ENCODE data around the gene TAAR1. TPM values are rescaled to one million over a fixed set of nuclear protein-coding genes. Genes with fewer than 3 reads are reported as not detected.

Gene TAAR1
- total and polyA plus RNA-seq, 2 experiments from 2014 or later: not detected

DNA sequence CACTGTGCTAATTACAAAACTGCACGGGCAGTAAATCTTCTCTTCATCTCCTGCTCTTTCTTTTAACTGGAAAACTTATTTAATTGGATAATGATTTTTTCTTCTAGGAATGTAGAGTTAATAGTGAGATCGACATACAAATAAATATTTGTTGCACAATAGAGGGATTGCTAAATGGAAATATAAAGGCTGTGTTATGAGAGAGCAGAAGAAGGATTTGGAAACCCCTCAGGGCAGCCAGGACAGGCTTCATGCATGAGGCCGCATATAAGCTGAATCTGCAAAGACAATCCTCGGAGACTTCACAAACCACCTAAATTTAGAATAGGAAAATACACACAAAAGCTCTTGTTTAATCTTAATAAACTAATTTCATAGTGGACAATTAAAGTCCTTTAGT is 2.9 kb upstream of the TAAR1 start:
- Histone ChIP-seq H2AFZ (no peak overlapping the region), H3K4me2 (no peak overlapping the region), H3K4me1 (ENCODE audit: insufficient read depth) (peaks cover 12% of the 10 kb centered on the region), H3F3A (replicated peaks; ENCODE audit: low read depth) (no peaks in the 10 kb centered on the region), H3K79me2 (replicated peaks; ENCODE audit: insufficient read depth) (no peaks in the 10 kb centered on the region), H3K27ac (ENCODE audit: low read depth) (no peak overlapping the region), H3K36me3 (ENCODE audit: insufficient read depth) (peaks cover 4% of the 10 kb centered on the region), H4K20me1 (replicated peaks; ENCODE audit: insufficient read depth) (no peaks in the 10 kb centered on the region), H3K4me3 (no peak overlapping the region), H3K27me3 (ENCODE audit: insufficient read depth) (no peaks in the 10 kb centered on the region), H3K9me2 (ENCODE audit: insufficient read depth) (peaks cover 3% of the 10 kb centered on the region; the same call in 1 of the 2 replicates)
- ATAC-seq: no peak
- TF ChIP-seq, protein P1, sequence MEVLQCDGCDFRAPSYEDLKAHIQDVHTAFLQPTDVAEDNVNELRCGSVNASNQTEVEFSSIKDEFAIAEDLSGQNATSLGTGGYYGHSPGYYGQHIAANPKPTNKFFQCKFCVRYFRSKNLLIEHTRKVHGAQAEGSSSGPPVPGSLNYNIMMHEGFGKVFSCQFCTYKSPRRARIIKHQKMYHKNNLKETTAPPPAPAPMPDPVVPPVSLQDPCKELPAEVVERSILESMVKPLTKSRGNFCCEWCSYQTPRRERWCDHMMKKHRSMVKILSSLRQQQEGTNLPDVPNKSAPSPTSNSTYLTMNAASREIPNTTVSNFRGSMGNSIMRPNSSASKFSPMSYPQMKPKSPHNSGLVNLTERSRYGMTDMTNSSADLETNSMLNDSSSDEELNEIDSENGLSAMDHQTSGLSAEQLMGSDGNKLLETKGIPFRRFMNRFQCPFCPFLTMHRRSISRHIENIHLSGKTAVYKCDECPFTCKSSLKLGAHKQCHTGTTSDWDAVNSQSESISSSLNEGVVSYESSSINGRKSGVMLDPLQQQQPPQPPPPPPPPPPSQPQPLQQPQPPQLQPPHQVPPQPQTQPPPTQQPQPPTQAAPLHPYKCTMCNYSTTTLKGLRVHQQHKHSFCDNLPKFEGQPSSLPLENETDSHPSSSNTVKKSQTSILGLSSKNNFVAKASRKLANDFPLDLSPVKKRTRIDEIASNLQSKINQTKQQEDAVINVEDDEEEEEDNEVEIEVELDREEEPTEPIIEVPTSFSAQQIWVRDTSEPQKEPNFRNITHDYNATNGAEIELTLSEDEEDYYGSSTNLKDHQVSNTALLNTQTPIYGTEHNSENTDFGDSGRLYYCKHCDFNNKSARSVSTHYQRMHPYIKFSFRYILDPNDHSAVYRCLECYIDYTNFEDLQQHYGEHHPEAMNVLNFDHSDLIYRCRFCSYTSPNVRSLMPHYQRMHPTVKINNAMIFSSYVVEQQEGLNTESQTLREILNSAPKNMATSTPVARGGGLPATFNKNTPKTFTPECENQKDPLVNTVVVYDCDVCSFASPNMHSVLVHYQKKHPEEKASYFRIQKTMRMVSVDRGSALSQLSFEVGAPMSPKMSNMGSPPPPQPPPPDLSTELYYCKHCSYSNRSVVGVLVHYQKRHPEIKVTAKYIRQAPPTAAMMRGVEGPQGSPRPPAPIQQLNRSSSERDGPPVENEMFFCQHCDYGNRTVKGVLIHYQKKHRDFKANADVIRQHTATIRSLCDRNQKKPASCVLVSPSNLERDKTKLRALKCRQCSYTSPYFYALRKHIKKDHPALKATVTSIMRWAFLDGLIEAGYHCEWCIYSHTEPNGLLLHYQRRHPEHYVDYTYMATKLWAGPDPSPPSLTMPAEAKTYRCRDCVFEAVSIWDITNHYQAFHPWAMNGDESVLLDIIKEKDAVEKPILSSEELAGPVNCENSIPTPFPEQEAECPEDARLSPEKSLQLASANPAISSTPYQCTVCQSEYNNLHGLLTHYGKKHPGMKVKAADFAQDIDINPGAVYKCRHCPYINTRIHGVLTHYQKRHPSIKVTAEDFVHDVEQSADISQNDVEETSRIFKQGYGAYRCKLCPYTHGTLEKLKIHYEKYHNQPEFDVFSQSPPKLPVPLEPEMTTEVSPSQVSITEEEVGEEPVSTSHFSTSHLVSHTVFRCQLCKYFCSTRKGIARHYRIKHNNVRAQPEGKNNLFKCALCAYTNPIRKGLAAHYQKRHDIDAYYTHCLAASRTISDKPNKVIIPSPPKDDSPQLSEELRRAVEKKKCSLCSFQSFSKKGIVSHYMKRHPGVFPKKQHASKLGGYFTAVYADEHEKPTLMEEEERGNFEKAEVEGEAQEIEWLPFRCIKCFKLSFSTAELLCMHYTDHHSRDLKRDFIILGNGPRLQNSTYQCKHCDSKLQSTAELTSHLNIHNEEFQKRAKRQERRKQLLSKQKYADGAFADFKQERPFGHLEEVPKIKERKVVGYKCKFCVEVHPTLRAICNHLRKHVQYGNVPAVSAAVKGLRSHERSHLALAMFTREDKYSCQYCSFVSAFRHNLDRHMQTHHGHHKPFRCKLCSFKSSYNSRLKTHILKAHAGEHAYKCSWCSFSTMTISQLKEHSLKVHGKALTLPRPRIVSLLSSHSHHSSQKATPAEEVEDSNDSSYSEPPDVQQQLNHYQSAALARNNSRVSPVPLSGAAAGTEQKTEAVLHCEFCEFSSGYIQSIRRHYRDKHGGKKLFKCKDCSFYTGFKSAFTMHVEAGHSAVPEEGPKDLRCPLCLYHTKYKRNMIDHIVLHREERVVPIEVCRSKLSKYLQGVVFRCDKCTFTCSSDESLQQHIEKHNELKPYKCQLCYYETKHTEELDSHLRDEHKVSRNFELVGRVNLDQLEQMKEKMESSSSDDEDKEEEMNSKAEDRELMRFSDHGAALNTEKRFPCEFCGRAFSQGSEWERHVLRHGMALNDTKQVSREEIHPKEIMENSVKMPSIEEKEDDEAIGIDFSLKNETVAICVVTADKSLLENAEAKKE (CRISPR knock-in tag; IDR thresholded peaks at IDR 0.05): no peak
- TF ChIP-seq, protein P2, sequence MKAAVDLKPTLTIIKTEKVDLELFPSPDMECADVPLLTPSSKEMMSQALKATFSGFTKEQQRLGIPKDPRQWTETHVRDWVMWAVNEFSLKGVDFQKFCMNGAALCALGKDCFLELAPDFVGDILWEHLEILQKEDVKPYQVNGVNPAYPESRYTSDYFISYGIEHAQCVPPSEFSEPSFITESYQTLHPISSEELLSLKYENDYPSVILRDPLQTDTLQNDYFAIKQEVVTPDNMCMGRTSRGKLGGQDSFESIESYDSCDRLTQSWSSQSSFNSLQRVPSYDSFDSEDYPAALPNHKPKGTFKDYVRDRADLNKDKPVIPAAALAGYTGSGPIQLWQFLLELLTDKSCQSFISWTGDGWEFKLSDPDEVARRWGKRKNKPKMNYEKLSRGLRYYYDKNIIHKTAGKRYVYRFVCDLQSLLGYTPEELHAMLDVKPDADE (IDR thresholded peaks at IDR 0.05): no peak
- TF ChIP-seq, protein P3, sequence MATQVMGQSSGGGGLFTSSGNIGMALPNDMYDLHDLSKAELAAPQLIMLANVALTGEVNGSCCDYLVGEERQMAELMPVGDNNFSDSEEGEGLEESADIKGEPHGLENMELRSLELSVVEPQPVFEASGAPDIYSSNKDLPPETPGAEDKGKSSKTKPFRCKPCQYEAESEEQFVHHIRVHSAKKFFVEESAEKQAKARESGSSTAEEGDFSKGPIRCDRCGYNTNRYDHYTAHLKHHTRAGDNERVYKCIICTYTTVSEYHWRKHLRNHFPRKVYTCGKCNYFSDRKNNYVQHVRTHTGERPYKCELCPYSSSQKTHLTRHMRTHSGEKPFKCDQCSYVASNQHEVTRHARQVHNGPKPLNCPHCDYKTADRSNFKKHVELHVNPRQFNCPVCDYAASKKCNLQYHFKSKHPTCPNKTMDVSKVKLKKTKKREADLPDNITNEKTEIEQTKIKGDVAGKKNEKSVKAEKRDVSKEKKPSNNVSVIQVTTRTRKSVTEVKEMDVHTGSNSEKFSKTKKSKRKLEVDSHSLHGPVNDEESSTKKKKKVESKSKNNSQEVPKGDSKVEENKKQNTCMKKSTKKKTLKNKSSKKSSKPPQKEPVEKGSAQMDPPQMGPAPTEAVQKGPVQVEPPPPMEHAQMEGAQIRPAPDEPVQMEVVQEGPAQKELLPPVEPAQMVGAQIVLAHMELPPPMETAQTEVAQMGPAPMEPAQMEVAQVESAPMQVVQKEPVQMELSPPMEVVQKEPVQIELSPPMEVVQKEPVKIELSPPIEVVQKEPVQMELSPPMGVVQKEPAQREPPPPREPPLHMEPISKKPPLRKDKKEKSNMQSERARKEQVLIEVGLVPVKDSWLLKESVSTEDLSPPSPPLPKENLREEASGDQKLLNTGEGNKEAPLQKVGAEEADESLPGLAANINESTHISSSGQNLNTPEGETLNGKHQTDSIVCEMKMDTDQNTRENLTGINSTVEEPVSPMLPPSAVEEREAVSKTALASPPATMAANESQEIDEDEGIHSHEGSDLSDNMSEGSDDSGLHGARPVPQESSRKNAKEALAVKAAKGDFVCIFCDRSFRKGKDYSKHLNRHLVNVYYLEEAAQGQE (IDR thresholded peaks at IDR 0.05; ENCODE audit: unreplicated experiment): no peak
- TF ChIP-seq JUNB (IDR thresholded peaks at IDR 0.05; ENCODE audit: unreplicated experiment) (no peak), EZH2phosphoT487 (IDR thresholded peaks at IDR 0.05; ENCODE audit: unreplicated experiment) (no peak), ZNF331 (CRISPR knock-in tag; IDR thresholded peaks at IDR 0.05; ENCODE audit: low read depth) (no peak), CREB1 (CRISPR knock-in tag; IDR thresholded peaks at IDR 0.05; ENCODE audit: low read depth) (no peak), ZNF114 (CRISPR knock-in tag; IDR thresholded peaks at IDR 0.05) (no peak), EZH2 (IDR thresholded peaks at IDR 0.05; ENCODE audit: low read depth, unreplicated experiment) (no peak)
- TF ChIP-seq, protein P4, sequence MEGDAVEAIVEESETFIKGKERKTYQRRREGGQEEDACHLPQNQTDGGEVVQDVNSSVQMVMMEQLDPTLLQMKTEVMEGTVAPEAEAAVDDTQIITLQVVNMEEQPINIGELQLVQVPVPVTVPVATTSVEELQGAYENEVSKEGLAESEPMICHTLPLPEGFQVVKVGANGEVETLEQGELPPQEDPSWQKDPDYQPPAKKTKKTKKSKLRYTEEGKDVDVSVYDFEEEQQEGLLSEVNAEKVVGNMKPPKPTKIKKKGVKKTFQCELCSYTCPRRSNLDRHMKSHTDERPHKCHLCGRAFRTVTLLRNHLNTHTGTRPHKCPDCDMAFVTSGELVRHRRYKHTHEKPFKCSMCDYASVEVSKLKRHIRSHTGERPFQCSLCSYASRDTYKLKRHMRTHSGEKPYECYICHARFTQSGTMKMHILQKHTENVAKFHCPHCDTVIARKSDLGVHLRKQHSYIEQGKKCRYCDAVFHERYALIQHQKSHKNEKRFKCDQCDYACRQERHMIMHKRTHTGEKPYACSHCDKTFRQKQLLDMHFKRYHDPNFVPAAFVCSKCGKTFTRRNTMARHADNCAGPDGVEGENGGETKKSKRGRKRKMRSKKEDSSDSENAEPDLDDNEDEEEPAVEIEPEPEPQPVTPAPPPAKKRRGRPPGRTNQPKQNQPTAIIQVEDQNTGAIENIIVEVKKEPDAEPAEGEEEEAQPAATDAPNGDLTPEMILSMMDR (conservative IDR thresholded peaks at IDR 0.05; ENCODE audit: low read depth in 2 of 2): no peak
- H3K27ac Mint-ChIP-seq: no peak overlapping the region
- DNase-seq (ENCODE audit: low spot score): no peak
- no peak overlapping the region for H3K4me3 Mint-ChIP-seq
- H3K36me3 Mint-ChIP-seq (ENCODE audit: low read depth): peaks cover 20% of the 10 kb centered on the region
- H3K27me3 Mint-ChIP-seq (ENCODE audit: insufficient read depth, low read depth, poor library complexity): no peaks in the 10 kb centered on the region
- H3K4me1 Mint-ChIP-seq: peaks cover 15% of the 10 kb centered on the region
- H3K9me3 Mint-ChIP-seq: peaks cover 12% of the 10 kb centered on the region; the same call in 2 of the 3 replicates
